Peyer's patch (tissue), 4 donors: ENCODE results near the gene CRB2.

Experiments
- POLR2A ChIP-seq, 2 donors: fragments of 450-650 bp; IDR thresholded peaks; one replicate each; pipeline ENCODE4 v1.5.1; 2017; ENCODE audit warnings: antibody characterized with exemption in 2 of 2, mild to moderate bottlenecking in 2 of 2, moderate library complexity in 2 of 2
- TF ChIP-seq, protein P1 (sequence below), 6 experiments: fragments of 450-650 bp in 4 of 6; fragments of 200-600 bp in 2 of 6; sonication (generic) in 1 of 6; IDR thresholded peaks; one replicate each; pipeline ENCODE4 v1.5.1; 2017 to 2019; ENCODE audit warnings: antibody characterized with exemption in 6 of 6, mild to moderate bottlenecking in 3 of 6, moderate library complexity in 1 of 6

DNA sequence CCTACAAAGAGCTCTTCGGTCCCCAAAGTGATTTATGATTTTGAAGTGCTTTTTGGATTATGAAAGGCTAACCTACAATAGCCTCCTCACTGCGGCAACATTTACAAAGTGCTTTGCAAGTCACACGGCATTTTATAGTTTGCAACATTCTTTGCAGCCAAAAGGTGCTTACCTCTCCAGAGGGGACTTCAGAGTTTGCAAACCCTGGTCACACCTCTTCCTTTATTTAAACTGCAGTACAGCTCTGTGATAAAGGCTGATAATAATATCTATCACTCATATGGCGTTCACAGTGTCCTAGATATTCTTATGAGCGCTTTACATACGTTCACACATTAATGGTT lies 20.0 kb upstream of the CRB2 start:
- no peak for TF ChIP-seq POLR2A (IDR thresholded peaks at IDR 0.05)
- TF ChIP-seq, protein P1, sequence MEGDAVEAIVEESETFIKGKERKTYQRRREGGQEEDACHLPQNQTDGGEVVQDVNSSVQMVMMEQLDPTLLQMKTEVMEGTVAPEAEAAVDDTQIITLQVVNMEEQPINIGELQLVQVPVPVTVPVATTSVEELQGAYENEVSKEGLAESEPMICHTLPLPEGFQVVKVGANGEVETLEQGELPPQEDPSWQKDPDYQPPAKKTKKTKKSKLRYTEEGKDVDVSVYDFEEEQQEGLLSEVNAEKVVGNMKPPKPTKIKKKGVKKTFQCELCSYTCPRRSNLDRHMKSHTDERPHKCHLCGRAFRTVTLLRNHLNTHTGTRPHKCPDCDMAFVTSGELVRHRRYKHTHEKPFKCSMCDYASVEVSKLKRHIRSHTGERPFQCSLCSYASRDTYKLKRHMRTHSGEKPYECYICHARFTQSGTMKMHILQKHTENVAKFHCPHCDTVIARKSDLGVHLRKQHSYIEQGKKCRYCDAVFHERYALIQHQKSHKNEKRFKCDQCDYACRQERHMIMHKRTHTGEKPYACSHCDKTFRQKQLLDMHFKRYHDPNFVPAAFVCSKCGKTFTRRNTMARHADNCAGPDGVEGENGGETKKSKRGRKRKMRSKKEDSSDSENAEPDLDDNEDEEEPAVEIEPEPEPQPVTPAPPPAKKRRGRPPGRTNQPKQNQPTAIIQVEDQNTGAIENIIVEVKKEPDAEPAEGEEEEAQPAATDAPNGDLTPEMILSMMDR (IDR thresholded peaks at IDR 0.05), result no peak
